Left renal pelvis (tissue), 4 donors: ENCODE results near the gene NLGN3. TPM values are rescaled to one million over a fixed set of nuclear protein-coding genes. Genes with fewer than 3 reads are reported as not detected.
"Not testable (repeated sequence)": the region's sequence is repeated elsewhere in the genome, so short reads cannot be mapped to it uniquely, and the experiment has no call there.

ENCODE experiments used
- DNase-seq, 4 donors: peaks; one replicate each; pipeline ENCODE4 v3.0.0-alpha.2; 2013; ENCODE audit warnings: low read depth in 4 of 4, low spot score in 3 of 4
- polyA plus RNA-seq, 4 donors: library from polyadenylated mRNA; unstranded; fragments of 120-200 nt; gene quantifications; one replicate each; pipeline ENCODE4 v1.2.1, GENCODE V29; 2013; ENCODE audit not compliant: insufficient read length in 4 of 4

The NLGN3 gene
- polyA plus RNA-seq, 4 donors = 4.4 to 14.2 (median 5.7) TPM

DNA sequence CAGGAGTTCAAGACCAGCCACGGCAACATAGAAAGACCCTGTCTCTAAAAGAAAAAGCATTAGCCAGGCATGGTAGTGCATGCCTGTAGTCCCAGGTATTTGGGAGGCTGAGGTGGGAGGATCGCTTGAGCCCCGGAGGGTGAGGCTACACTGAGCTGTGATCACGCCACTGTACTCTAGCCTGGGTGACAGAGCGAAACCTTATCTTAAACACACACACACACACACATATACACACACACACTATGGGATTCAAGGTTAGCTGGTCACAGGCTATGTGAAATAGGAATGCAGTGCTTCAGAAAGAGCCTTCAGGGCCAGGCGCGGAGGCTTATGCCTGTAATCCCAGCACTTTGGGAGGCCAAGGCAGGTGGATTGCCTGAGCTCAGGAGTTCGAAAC lies 23.5 kb downstream of the NLGN3 start:
- DNase-seq = no peak

DNA sequence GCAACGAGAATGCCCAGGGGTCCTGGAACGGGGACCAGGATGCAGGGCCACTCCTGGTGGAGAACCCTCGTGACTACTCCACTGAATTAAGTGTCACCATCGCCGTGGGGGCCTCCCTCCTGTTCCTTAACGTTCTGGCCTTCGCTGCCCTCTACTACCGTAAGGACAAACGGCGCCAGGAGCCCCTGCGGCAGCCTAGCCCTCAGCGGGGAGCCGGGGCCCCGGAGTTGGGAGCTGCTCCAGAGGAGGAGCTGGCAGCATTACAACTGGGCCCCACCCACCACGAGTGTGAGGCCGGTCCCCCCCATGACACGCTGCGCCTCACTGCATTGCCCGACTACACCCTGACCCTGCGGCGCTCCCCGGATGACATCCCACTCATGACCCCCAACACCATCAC lies 24.9 kb downstream of the NLGN3 start:
- DNase-seq = no peak

DNA sequence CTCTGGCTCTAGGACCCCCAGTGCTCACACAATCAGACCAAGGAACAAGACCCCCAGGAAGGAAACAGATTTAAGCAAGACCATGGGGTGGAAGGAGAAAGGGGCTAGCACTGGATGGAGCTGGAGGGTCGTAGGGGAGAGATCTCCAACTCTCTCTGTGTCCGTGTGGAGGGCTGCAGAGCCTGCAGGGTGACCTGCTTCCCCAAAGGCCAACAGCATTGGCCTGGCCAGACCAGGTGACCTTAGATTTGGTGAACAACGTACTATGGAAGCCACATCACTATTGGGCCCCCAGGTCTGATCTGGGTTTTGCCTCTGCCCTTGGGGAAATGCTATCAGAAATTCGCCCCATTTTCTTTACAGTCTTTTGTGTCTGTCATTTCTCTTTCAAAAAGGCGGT lies 26.0 kb downstream of the NLGN3 start:
- no peak for DNase-seq

DNA sequence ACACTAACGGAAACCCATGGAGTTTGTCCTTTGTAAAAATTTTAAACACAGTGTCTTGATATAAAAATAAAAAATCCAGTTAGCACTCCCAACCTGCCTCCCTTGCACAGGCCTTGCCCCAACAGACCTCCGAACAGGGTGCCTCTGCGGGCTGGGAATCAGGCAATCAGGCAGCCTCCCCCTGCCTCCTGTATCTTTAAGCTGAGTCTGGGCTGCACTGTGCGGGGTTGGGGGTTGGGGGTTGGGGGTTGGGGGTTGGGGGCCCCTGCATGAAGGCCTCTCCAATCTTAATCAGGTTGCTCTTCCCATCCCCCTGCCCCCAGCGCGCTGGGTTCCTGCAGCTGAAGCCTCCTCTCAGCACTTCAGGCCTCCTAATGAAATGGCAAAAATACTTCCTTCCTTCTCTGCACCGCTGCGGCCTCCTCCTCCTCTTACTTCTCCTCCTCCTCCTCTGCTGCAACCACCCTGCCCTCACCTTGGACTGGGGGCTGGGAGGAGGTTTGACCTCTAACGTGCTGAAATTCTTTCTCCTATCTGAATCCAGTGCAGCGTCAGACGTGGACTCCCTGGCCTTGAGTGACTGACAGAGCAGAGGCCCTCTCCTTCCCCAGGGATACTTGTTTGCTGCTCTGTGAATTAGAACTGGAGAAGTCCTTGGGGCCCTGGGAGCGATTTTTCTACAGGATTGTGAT lies 26.6 kb downstream of the NLGN3 start:
- no peak for DNase-seq

DNA sequence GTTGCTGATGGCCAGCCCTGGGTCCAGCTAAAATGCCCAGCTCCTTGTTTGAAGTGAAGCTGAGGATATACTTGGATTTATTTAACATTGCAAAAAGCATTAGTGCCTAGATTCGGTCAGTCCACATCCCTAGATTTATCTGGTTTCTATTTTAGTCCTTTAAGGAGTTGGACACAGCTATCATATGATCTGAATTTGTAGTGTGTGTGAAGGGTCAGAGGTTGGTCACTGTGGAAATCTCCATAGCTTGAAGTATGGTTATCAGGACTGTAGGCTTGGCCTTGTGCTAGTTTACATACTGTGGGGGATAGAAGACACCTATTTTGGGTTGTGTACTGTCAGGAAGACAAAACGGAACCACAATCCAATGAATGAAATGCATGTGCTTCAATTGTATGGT lies 28.8 kb downstream of the NLGN3 start:
- no peak for DNase-seq

DNA sequence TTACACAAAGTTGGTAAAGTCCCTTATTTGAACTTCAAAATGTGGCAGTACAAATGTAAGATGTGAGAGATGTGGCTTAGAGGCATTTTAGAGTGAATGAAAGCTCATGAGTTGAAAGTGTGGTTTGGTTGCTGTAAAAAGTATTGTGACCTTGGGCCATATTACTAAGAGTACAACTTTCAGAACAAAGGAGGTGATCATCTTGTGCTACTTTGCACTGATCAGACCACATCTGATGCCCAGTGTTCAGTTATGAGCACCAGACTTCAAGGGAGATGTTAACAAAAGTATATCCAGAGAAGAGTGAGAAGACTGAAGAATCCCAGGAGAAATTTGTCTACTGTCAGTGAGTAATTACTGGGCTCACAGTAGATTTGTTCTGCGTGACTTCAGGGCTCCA lies 30.2 kb downstream of the NLGN3 start:
- DNase-seq = no peak

DNA sequence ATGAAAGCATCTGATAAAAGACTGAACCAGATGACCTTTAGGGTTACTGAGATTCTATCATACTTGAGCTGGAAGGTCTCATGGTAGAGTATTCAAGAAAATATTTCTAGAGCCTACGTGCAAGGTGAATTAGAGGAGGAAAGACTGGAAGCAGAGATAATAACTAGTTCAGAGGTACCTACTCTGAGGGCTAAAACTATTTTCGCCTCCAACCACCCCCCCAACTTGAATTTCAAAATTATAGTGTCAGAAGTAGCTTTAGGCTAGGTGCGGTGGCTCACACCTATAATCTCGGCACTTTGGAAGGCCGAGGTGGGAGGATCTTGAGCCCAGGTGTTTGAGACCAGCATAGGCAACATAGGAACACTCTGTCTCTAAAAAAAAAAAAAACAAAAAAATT lies 30.9 kb downstream of the NLGN3 start:
- DNase-seq = no peak

DNA sequence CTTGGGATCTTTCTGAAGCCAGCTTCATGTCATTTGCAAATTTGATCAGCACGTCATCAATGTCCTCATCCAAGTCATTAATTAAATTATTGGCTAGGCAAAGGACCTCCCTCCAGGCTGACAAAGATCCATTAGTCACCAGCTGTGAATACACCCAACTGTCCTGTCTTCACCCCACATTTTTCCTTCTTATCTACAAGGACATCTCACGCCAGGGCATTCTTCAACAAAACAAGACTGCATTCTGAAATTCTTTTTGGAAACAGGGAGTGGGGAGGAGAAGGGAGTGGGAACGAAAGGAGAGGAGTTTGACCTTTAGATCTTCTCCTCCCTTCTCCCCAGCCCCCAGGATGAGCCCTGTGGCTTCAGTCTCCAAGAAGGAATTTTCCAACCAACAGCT lies 32.7 kb downstream of the NLGN3 start:
- DNase-seq = no peak

DNA sequence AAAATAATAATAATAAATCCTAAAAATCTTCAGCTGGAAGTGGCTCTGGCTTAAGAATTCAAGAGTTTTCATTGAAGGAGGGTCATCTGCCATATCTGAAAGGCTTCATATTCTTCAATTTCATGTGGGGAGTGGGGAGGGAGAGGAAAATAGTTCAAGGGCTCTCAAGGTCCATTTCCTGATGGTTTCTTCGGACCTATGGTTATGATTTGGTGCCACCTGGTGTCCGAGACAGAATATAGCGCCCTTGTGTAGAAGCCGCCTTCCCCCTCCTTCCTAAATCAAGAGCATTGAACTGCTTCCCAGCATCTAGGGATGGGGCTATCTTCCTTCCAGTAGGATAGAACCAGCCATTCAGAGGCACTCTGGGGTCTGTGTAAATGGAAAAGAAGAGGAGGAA lies 34.3 kb downstream of the NLGN3 start:
- peak in 1 of 4 donors; percentile 40 for DNase-seq

DNA sequence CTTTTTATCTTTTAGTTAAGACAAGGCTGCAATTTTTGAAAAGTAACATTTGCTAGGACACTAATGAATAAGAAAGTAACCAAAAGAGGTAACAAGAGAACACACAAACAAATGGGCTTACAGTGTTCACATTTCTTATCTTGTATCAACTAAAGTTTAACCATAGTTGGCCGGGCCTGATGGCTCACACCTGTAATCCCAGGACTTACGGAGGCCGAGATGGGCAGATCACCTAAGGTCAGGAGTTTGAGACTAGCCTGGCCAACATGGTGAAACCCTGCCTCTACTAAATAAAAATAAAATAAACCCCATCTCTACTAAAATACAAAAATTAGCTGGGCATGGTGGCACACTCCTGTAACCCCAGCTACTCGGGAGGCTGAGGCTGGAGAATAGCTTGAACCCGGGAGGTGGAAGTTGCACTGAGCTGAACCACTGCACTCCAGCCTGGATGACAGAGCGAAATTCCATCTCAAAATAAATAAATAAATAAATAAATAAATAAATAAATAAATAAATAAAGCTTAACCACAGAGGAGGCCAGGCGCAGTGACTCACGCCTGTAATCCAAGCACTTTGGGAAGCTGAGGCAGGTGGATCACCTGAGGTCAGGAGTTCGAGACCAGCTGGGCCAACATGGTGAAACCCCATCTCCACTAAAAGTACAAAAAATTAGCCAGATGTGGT lies 36.1 kb downstream of the NLGN3 start:
- not testable (repeated sequence) for DNase-seq

DNA sequence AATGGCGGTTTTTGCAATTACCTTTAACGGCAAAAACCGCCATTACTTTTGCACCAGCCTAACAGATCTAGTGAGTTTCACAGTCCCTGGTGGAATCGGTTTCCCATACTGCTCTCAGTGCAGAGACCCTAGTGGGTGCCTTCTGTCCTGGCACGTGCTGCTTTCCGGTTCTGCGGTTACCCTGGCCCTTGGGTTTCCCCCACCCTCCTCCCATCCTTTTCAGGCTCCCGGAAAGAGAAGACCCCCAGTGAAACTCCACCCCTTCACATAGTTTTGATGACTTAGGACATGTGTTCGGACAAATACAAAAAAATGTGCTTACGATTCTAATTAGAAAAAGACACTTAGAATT lies 36.9 kb downstream of the NLGN3 start:
- DNase-seq = no peak

DNA sequence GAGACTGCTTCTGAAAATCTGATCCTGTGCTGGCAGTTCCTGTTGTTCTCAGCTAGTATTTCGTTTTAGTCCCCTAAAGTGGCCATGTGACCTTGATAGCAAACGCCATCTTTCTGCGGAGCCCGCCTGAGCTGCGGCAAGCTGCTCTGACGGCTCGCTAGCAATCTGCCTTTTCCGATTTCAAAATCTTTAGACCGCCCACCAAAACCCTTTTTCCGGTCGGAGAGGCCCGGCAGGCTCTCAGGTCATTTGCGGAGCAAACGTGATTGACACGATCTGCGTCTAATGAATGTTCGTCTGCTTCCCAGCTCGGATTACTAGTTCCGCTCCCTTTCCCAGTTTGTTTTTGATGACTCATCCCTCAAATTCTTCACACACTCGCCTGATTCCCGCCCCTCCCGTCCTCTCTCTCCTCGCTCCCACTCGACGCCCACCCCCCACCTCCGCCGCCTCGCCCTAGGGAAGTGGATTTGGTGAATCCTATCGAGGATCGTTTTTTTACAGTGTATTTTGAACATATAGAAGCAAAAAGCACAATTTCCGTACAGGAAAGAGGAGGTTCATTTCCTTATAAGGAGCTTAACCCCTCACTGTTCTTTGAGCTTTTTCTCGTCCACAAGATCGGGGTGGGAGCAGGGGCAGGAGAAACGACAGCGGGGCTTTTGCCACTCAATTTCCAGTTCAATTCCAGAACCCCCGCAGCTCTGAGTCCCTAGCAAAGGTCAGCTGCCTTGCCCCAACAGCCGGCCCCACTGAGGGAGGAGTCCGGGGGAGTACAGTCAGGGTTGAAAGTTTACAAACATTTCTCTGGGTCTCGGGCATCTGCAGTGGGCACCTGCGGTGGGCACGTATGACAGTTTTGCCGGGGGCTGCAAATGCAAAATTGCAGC lies 37.5 kb downstream of the NLGN3 start:
- peak; percentile 76 to 88 (median 84) for DNase-seq

DNA sequence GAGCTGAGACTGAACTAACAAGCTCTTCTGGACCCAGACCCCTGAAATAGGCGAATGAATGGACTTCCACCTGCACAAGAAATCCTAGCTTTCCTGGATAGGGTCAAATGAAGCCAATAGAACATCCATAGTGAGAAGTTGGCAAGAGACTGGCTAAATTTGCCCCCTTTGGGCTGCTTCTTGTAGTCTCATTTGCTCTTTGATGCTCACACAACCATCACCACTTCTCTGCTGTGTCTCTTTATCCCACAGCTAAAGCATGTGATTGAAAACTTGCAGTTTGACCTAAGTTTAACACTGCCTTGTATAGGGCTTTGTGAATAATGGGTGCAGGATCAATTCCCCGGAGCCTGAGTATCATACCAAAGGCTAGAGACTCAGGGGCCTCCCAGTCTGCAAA lies 38.2 kb downstream of the NLGN3 start:
- no peak for DNase-seq

DNA sequence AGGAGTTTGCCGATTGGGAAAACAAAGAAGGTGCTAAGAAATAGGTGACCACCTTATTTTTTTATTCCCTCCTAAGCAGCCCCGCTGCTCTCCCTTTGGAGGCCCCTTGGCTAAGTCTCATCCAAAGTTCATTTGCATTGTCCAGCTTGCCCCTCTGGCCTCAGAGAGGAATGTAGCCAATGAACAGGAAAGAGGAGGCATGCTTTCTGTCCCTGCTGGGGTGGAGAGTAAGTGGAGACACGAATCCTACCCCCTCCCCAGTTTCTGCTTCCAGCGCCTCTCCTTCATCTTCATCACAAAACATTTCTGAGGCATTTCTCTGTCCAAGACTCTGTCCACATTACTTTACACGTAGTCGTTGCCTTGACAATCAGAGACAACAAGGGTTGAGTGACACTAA lies 38.7 kb downstream of the NLGN3 start:
- no peak for DNase-seq

DNA sequence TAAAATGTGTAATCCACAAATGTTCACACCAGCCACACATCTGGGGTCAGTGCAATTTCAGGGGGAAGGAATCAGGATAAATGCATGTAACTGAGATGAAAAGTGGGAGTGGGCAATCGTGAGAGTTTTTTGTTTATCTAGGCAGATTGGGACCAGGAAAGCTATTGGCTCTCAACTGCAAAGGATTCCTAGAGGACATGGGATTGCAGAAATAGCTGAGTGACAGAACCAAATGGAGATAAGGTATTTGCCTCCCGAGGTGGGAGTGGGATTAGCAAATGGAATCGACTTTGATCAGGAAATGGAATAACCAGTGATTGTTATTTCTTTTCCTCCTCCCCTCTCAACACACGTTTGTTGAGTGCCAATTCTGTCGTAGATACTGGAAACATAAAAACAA lies 39.5 kb downstream of the NLGN3 start:
- no peak for DNase-seq

DNA sequence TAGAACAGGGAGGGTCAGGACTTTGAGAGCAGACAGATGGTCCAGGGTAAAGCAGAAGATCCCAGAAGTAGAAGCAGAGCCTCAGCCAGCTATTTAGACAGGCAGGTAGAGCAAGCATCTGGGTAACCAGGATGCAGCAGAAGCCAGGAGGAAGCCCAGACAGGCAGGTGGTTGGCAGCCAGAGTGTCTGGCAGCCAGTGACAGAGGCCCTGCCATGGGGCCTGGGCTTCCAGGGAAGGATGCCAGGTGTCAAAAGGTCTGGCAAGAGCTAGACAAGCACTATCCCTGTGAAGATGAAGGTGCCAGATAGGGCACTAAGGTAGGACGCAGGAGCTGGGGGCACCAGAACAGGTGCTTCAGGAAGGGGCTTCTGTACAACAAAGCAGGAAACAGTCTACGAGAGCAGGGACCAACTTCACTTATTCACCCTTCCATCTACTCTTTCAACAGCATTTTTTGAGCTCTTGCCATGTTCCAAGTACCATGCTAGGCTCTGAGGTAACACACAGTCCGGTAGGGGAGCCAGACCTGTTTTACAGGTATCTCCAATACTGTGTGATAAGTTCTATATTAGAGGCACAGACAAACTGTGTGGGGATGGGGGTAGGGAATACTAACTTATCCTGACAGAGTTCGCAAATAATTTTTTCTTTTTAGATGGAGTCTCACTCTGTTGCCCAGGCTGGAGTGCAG lies 40.3 kb downstream of the NLGN3 start:
- DNase-seq = no peak

DNA sequence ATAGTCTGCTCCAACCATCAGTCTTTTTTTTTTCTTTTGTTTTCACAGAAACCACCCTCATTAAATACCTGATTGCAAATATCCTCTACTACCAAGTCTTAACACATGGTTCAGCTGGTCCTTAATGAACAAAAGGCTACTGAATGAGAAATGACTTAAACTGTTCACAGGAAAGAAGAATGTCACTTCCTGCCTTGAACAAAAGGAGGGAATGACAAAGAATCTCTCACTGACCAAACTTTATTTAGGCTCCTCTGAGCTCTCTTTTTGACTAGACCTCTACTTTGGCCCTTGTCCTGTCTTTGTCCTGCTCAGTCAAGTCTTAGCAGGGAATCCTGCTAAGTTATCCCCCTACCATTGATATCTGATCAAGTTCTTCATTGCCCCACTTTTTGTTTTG lies 46.6 kb downstream of the NLGN3 start:
- no peak for DNase-seq

DNA sequence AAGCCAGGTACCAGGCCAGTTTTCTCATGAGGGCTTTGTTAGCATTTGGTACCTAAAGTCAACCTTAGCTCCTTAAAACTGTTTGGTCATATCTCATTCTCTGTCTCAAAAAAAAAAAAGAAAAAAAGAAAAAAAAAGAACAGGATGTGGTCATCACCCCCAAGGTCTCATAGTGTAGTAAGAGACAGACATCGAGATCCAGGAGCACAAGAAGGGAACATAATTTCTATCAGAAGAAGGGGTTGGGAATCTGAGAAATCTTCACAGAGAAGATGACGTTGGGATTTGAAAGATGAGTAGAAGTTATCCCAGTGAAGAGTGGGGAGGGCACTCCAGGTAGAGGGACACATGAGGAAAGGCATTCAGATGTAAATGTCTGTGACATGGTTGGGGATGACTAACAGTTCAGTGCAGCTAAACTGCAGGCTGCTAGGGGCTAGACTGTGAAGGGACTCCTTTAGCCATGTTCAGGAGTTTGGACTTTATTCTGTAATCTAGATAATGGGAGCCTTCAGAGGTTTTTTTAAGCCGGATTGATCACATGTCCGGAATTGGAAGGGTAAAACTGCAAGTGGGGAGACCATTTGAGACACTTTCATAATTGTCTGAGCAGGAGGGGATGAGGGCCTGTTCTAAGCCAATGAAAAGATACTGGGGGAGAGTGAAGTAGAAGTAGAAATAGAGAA lies 51.5 kb downstream of the NLGN3 start:
- DNase-seq = no peak

DNA sequence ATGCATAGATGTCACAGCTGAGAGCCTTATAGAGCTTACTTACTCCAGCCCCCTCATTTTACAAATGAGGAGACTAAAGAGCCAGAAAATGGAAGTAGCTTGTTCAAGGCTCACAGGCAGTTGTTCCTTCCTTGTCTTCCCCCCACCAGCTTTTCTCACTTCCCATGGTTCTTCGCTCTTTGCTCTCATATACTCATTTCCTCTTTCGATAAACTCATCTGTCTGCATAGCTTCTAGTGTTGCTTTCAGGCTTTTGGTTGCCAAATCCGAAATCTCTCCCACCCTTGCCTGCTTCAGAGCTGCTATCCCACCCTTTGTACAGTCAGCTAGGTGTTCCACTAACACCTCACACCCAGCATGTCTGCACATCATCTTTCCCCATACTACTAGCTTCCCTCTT lies 53.4 kb downstream of the NLGN3 start:
- DNase-seq = no peak

DNA sequence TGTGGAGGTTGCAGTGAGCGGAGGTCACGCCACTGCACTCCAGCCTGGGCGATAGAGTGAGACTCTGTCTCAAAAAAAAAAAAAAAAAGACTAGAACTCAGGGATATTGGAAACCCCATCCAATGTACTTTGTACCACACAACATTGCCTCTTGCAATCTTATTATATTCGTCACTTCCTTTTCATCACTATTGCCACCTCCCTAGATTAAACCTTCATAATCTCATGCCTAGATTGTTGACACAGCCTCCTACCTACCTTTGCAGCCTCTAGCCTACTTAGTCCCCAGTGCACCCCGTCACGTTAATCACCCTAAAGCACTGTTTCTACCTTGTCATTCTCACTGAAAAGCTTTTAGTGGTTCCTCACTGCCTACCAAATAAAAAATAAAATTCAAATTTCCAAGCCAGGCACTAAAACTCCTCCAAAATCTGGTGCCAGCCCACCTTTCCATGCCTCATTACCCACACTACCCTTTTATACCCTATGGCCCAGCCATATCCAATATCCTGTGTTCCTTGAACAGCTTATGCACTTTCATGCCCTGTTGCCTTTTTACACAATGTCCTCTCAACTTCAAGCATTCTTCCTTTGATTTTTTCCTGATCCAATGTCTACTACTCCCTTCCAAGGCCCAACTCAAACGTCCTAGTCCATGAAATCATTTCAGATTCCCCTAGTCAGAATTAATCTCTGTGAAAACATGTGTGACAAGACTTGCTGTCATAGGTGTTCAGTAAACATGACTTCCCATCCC lies 54.8 kb downstream of the NLGN3 start:
- no peak for DNase-seq
